ENCODE results near the gene PTPRN2. TPM values are rescaled to one million over a fixed set of nuclear protein-coding genes. Genes with fewer than 3 reads are reported as not detected.

The PTPRN2 gene
- total RNA-seq, 1 experiment from 2014 or later: 2.1 TPM

DNA sequence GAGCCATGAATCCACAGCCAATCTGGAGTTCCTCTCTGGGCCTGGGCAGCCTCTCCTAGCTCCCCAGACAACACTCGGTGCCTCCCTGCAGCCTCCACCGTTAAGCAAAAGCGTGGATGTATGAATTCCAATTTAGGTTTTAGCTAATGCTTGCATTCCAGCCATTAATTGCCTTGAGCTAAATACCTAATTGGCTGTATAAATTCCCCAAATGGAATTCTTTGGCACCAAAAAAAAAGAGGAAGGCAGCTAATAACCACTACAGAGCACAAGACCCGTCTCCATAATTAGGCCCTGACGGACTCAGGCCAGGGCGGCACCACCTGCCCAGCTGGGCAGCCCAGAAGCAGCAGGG, 140.5 kb downstream of the PTPRN2 start:
- Histone ChIP-seq H3K4me1 (ENCODE audit: control insufficient read depth in 1 of 2, insufficient read depth in 2 of 2, low read length in 2 of 2) (no peaks in the 10 kb centered on the region), H2AFZ (ENCODE audit: low read depth, low read length, poor library complexity, severe bottlenecking) (no peak overlapping the region), H3K9me3 (ENCODE audit: control insufficient read depth in 1 of 2, insufficient read depth in 1 of 2, low read depth in 1 of 2, low read length in 2 of 2) (no peaks in the 10 kb centered on the region), H3K36me3 (ENCODE audit: control insufficient read depth in 1 of 2, insufficient read depth in 2 of 2, low read length in 2 of 2) (no peaks in the 10 kb centered on the region), H3K9ac (ENCODE audit: low read length) (no peak overlapping the region), H3K4me3 (replicated peaks in 1 of 2; ENCODE audit: low read depth in 1 of 2, low read length in 2 of 2) (no peak overlapping the region), H3K27me3 (ENCODE audit: insufficient read depth, low read length) (no peaks in the 10 kb centered on the region), H3K9me2 (ENCODE audit: insufficient read depth) (no peaks in the 10 kb centered on the region), H3K27ac (ENCODE audit: low read depth, low read length) (no peak overlapping the region), H3K4me2 (ENCODE audit: low read length) (no peak overlapping the region), H4K20me1 (ENCODE audit: insufficient read depth) (no peaks in the 10 kb centered on the region), H3K79me2 (ENCODE audit: insufficient read depth, low read length) (no peaks in the 10 kb centered on the region)
- DNase-seq (ENCODE audit: low read depth, low spot score) (no peak), ATAC-seq (no peak)
- no TSS peak for BruUV-seq (replicated peaks)
- ChIA-PET CTCF (no interaction called here), RAD21 (ENCODE audit: low non-redundant PET in 1 of 2, low total read pairs in 2 of 2, uncharacterized antibody in 2 of 2, unreplicated experiment in 2 of 2) (no interaction called here), POLR2A (no interaction called here)
- intact Hi-C loops (cut with micrococcal nuclease): no loop called here
- TF ChIP-seq CEBPB (IDR thresholded peaks at IDR 0.05; ENCODE audit: low read depth) (no peak), EZH2 (IDR thresholded peaks at IDR 0.05) (no peak), EZH2phosphoT487 (IDR thresholded peaks at IDR 0.05; ENCODE audit: borderline replicate concordance) (no peak), TCF7L2 (IDR thresholded peaks at IDR 0.05; ENCODE audit: borderline replicate concordance, extremely low read depth, insufficient read depth, insufficient read length) (no peak), CBX3 (IDR thresholded peaks at IDR 0.05; ENCODE audit: low read depth) (no peak), SRF (IDR thresholded peaks at IDR 0.05; ENCODE audit: low read depth) (no peak), FOSL1 (IDR thresholded peaks at IDR 0.05; ENCODE audit: low read depth) (no peak), SP1 (IDR thresholded peaks at IDR 0.05; ENCODE audit: low read depth) (no peak), EGR1 (IDR thresholded peaks at IDR 0.05; ENCODE audit: low read depth) (no peak), ZFX (IDR thresholded peaks at IDR 0.05) (no peak)
- TF ChIP-seq, protein P1, sequence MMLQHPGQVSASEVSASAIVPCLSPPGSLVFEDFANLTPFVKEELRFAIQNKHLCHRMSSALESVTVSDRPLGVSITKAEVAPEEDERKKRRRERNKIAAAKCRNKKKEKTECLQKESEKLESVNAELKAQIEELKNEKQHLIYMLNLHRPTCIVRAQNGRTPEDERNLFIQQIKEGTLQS (IDR thresholded peaks at IDR 0.05): no peak

DNA sequence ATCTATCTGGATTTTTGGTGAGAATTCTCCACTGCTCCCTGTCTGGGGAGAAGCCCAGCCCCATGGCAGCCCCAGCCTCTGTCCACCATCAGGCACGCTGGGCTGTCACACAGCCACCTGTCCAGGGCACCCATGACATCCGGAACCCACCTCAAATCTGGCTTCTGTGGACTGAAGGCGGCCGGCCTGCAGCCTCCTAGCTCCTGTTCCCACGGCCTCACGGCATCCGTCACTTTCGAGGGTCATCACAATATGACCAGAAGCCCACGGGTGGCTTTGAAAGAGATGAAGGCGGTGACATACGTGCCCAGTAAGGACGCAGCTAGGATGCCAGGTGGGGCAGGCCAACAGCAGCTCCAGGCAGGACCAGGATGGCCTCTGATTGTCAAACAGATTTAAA, 140.9 kb downstream of the PTPRN2 start:
- no peak overlapping the region for H3K27ac ChIP-seq (ENCODE audit: low read depth, low read length)
- no peaks in the 10 kb centered on the region for H3K36me3 ChIP-seq (ENCODE audit: control insufficient read depth in 1 of 2, insufficient read depth in 2 of 2, low read length in 2 of 2)
- no peaks in the 10 kb centered on the region for H3K79me2 ChIP-seq (ENCODE audit: insufficient read depth, low read length)
- no peak overlapping the region for H3K4me2 ChIP-seq (ENCODE audit: low read length)
- no peaks in the 10 kb centered on the region for H3K9me3 ChIP-seq (ENCODE audit: control insufficient read depth in 1 of 2, insufficient read depth in 1 of 2, low read depth in 1 of 2, low read length in 2 of 2)
- no peak overlapping the region for H3K9ac ChIP-seq (ENCODE audit: low read length)
- H3K4me1 ChIP-seq (ENCODE audit: control insufficient read depth in 1 of 2, insufficient read depth in 2 of 2, low read length in 2 of 2): no peaks in the 10 kb centered on the region
- no peak overlapping the region for H3K4me3 ChIP-seq (replicated peaks in 1 of 2; ENCODE audit: low read depth in 1 of 2, low read length in 2 of 2)
- BruUV-seq (replicated peaks): no TSS peak
- intact Hi-C loops (cut with micrococcal nuclease): no loop called here
- DNase-seq (ENCODE audit: low read depth, low spot score) (no peak), ATAC-seq (no peak)
- H3K27me3 ChIP-seq (ENCODE audit: insufficient read depth, low read length): no peaks in the 10 kb centered on the region
- no peaks in the 10 kb centered on the region for H3K9me2 ChIP-seq (ENCODE audit: insufficient read depth)
- H4K20me1 ChIP-seq (ENCODE audit: insufficient read depth): no peaks in the 10 kb centered on the region
- no peak overlapping the region for H2AFZ ChIP-seq (ENCODE audit: low read depth, low read length, poor library complexity, severe bottlenecking)
- POLR2A ChIA-PET: no interaction called here
- RAD21 ChIA-PET (ENCODE audit: low non-redundant PET in 1 of 2, low total read pairs in 2 of 2, uncharacterized antibody in 2 of 2, unreplicated experiment in 2 of 2): no interaction called here
- CTCF ChIA-PET: no interaction called here
- TF ChIP-seq FOSL1 (IDR thresholded peaks at IDR 0.05; ENCODE audit: low read depth) (no peak), RAD21 (IDR thresholded peaks at IDR 0.05; ENCODE audit: low read depth) (no peak), POLR2AphosphoS5 (IDR thresholded peaks at IDR 0.05; ENCODE audit: low read depth, low read length) (no peak), EZH2 (IDR thresholded peaks at IDR 0.05) (no peak), EGR1 (IDR thresholded peaks at IDR 0.05; ENCODE audit: low read depth) (no peak), TCF7L2 (IDR thresholded peaks at IDR 0.05; ENCODE audit: borderline replicate concordance, extremely low read depth, insufficient read depth, insufficient read length) (no peak), YY1 (IDR thresholded peaks at IDR 0.05; ENCODE audit: extremely low read depth, insufficient replicate concordance, low read depth, low read length) (no peak), CBX3 (IDR thresholded peaks at IDR 0.05; ENCODE audit: low read depth) (no peak), ZFX (IDR thresholded peaks at IDR 0.05) (no peak)
- TF ChIP-seq, protein P1 (IDR thresholded peaks at IDR 0.05): no peak
- TF ChIP-seq, protein P2, sequence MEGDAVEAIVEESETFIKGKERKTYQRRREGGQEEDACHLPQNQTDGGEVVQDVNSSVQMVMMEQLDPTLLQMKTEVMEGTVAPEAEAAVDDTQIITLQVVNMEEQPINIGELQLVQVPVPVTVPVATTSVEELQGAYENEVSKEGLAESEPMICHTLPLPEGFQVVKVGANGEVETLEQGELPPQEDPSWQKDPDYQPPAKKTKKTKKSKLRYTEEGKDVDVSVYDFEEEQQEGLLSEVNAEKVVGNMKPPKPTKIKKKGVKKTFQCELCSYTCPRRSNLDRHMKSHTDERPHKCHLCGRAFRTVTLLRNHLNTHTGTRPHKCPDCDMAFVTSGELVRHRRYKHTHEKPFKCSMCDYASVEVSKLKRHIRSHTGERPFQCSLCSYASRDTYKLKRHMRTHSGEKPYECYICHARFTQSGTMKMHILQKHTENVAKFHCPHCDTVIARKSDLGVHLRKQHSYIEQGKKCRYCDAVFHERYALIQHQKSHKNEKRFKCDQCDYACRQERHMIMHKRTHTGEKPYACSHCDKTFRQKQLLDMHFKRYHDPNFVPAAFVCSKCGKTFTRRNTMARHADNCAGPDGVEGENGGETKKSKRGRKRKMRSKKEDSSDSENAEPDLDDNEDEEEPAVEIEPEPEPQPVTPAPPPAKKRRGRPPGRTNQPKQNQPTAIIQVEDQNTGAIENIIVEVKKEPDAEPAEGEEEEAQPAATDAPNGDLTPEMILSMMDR (IDR thresholded peaks at IDR 0.05 in 2 of 3, conservative IDR thresholded peaks at IDR 0.05 in 1 of 3; ENCODE audit: borderline replicate concordance in 1 of 3, insufficient read depth in 1 of 3, low read depth in 2 of 3, low read length in 2 of 3): no peak
- TF ChIP-seq, protein P3, sequence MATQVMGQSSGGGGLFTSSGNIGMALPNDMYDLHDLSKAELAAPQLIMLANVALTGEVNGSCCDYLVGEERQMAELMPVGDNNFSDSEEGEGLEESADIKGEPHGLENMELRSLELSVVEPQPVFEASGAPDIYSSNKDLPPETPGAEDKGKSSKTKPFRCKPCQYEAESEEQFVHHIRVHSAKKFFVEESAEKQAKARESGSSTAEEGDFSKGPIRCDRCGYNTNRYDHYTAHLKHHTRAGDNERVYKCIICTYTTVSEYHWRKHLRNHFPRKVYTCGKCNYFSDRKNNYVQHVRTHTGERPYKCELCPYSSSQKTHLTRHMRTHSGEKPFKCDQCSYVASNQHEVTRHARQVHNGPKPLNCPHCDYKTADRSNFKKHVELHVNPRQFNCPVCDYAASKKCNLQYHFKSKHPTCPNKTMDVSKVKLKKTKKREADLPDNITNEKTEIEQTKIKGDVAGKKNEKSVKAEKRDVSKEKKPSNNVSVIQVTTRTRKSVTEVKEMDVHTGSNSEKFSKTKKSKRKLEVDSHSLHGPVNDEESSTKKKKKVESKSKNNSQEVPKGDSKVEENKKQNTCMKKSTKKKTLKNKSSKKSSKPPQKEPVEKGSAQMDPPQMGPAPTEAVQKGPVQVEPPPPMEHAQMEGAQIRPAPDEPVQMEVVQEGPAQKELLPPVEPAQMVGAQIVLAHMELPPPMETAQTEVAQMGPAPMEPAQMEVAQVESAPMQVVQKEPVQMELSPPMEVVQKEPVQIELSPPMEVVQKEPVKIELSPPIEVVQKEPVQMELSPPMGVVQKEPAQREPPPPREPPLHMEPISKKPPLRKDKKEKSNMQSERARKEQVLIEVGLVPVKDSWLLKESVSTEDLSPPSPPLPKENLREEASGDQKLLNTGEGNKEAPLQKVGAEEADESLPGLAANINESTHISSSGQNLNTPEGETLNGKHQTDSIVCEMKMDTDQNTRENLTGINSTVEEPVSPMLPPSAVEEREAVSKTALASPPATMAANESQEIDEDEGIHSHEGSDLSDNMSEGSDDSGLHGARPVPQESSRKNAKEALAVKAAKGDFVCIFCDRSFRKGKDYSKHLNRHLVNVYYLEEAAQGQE (IDR thresholded peaks at IDR 0.05; ENCODE audit: low read depth): no peak
